GM23338 (cell line): ENCODE measurements around the gene RAB21.
"Not testable (repeated sequence)": the region's sequence is repeated elsewhere in the genome, so short reads cannot be mapped to it uniquely, and the experiment has no call there.

ENCODE experiments used
- CREB1 ChIP-seq: fragments of 250-450 bp; sonication (Bioruptor Pico); IDR thresholded peaks from 2 replicates; pipeline ENCODE4 v1.5.0; 2020; ENCODE audit warnings: low read depth, mild to moderate bottlenecking, moderate library complexity
- EZH2 ChIP-seq: fragments of 200-600 bp; sonication (generic); IDR thresholded peaks from one replicate; pipeline ENCODE4 v1.8.0; 2017; ENCODE audit warnings: antibody characterized with exemption, mild to moderate bottlenecking, low read depth; ENCODE audit not compliant: unreplicated experiment
- JUNB ChIP-seq: IDR thresholded peaks from one replicate; pipeline ENCODE4 v1.6.1; 2016; ENCODE audit warnings: antibody characterized with exemption; ENCODE audit not compliant: unreplicated experiment
- NANOG ChIP-seq: IDR thresholded peaks from 2 replicates; pipeline ENCODE4 v1.6.1; 2016; ENCODE audit warnings: antibody characterized with exemption, borderline replicate concordance
- POLR2AphosphoS5 ChIP-seq: IDR thresholded peaks from 2 replicates; pipeline ENCODE4 v1.6.1; 2016; ENCODE audit warnings: antibody characterized with exemption, low read depth
- TF ChIP-seq, protein P1 (sequence below), 2 experiments: fragments of 200-600 bp in 1 of 2; sonication (generic) in 1 of 2; conservative IDR thresholded peaks; 2 replicates each; pipeline versions ENCODE4 v1.5.1 to v1.6.1; 2016 to 2017; ENCODE audit warnings: antibody characterized with exemption in 2 of 2, low read depth in 2 of 2, mild to moderate bottlenecking in 2 of 2, moderate library complexity in 1 of 2

DNA sequence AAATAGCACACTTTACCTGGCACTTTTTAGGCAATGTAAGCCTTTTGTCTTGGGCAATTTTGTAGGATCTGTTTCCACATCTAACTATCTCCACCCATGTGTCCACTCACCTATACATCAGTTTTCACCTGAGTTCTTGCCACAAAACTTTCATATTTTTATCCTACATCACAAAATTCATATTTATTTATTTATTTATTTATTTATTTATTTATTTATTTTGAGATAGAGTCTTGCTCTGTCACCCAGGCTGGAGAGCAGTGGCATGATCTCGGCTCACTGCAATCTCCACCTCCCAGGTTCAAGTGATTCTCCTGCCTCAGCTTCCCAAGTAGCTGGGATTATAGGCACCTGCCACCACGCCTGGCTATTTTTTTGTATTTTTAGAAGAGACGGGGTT, 67.4 kb downstream of the RAB21 start:
- not testable (repeated sequence) for TF ChIP-seq POLR2AphosphoS5; EZH2; NANOG; CREB1 (CRISPR knock-in tag); JUNB
- TF ChIP-seq, protein P1, sequence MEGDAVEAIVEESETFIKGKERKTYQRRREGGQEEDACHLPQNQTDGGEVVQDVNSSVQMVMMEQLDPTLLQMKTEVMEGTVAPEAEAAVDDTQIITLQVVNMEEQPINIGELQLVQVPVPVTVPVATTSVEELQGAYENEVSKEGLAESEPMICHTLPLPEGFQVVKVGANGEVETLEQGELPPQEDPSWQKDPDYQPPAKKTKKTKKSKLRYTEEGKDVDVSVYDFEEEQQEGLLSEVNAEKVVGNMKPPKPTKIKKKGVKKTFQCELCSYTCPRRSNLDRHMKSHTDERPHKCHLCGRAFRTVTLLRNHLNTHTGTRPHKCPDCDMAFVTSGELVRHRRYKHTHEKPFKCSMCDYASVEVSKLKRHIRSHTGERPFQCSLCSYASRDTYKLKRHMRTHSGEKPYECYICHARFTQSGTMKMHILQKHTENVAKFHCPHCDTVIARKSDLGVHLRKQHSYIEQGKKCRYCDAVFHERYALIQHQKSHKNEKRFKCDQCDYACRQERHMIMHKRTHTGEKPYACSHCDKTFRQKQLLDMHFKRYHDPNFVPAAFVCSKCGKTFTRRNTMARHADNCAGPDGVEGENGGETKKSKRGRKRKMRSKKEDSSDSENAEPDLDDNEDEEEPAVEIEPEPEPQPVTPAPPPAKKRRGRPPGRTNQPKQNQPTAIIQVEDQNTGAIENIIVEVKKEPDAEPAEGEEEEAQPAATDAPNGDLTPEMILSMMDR (conservative IDR thresholded peaks at IDR 0.05; ENCODE audit: low read depth in 2 of 2), result not testable (repeated sequence)
